GM23248 (cell line): Measurements from ENCODE around the gene SEMA5B.

Source experiments
- EZH2 ChIP-seq: fragments of 200-600 bp; sonication (generic); IDR thresholded peaks from 2 replicates; pipeline ENCODE4 v1.6.1; 2018; ENCODE audit warnings: antibody characterized with exemption, mild to moderate bottlenecking; ENCODE audit not compliant: insufficient read depth, poor library complexity, severe bottlenecking
- EZH2phosphoT487 ChIP-seq: fragments of 200-600 bp; sonication (generic); IDR thresholded peaks from 2 replicates; pipeline ENCODE4 v1.6.1; 2018; ENCODE audit warnings: antibody characterized with exemption, moderate library complexity, mild to moderate bottlenecking, low read depth; ENCODE audit not compliant: insufficient read depth

DNA sequence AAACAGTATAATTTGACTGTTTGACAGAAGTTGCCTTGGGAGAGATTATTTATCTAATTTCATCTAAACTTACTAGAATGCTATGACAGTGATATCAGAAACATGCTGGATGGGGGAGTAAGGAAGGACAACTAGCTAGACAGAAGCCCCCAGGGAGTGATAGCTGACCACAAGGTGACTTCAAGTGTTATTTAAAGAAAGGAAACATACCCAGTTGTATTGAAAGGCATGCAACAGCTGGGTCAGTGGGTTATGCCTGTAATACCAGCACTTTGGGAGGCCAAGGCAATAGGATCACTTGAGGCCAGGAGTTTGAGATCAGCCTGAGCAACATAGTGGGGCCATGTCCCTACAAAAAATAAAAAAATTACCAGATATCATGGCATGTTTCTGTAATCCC is 163.1 kb downstream of the SEMA5B start:
- TF ChIP-seq EZH2 (no peak), EZH2phosphoT487 (no peak)
